Activated CD4-positive, alpha-beta T cell treated with anti-CD3 and anti-CD28 coated beads, Interleukin-2, amount 50 U/mL, for 4 hours (primary cell): Measurements from ENCODE around the gene ZFYVE9.
"Not testable (repeated sequence)": the region's sequence is repeated elsewhere in the genome, so short reads cannot be mapped to it uniquely, and the experiment has no call there.

Experiments
- DNase-seq, 2 experiments: peaks; one replicate each; pipeline ENCODE4 v3.0.0-alpha.2; 2020

The ZFYVE9 gene

DNA sequence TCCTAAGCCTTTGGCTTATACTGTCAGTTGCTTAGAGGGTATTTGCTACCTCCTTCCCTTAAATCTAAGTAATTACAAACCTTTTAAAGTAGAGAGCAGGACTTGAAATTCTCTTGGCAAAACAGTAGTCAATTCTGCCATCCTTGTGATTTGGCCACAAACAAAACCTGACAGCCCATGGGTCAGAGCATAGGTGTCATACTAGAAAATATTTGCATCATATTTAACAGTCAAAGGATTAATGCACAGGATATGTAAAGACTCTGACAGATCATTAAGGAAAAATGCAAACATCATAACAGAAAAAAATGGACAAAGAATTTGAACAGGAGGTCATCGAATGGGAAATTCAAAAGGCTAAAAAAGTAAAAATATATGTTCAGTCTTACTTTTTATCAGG lies 50.5 kb downstream of the ZFYVE9 start:
- no peak for DNase-seq

DNA sequence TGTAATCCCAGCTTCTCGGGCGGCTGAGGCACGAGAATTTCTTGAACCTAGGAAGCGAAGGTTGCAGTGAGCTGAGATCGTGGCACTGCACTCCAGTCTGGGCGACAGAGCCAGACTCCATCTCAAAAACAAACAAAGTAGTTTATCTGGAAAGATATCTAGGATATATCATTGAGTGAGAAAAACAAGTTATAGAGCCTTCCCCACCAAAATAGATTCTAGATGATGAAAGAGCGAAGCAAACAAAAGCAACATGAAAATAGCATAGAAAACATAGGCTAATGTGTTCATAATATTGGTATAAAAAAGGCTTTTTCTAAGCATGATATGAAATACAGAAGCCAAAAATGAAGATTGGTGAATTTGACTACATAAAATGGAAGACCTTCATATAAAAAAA lies 52.1 kb downstream of the ZFYVE9 start:
- no peak for DNase-seq

DNA sequence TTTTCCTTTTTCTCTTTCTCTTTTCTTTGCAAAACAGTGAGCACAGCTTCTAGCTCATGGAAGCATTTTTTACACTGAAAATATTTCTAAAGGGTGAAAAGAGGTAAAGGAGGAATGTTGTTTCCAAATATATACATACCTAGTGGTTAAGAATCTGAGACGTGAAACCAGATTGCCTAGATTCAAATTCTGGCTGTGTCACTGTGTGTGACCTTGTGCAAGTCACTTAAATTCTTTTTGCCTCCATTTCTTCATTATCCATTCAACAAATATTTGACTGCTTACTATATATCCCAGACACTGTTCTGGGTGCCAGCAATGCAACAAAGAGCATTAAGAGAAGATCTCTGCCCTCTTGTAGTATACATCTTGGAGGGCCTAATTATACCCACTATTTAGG lies 53.3 kb downstream of the ZFYVE9 start:
- no peak for DNase-seq

DNA sequence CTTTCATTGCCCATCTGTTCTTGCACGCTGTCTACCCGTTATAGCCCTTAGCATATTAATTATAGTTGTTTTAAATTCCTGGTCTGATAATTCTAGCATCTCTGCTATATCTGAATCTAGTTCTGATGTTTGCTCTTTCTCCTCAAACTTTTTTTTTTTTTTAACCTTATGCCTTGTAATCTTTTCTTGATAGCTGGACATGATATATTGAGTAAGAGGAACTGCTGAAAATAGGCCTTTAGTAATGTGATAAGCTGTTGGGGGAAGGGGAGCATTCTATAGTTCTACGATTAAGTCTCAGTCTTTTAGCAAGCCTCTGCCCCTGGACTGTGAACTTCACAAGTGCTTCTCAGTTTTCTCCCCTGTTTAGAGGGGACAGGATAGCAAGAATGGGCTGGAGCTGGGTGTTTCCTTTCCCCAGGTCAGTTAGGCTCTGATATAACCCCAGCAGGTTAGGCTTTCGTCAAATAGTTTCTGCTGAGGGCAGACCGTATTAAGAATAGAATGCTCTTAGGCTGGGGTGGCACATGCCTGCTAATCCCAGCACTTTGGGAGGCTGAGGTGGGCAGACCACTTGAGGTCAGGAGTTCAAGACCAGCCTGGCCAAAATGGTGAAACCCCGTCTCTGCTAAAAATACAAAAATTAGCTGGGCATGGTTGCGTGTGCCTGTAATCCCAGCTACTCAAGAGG lies 62.2 kb downstream of the ZFYVE9 start:
- DNase-seq: no peak

DNA sequence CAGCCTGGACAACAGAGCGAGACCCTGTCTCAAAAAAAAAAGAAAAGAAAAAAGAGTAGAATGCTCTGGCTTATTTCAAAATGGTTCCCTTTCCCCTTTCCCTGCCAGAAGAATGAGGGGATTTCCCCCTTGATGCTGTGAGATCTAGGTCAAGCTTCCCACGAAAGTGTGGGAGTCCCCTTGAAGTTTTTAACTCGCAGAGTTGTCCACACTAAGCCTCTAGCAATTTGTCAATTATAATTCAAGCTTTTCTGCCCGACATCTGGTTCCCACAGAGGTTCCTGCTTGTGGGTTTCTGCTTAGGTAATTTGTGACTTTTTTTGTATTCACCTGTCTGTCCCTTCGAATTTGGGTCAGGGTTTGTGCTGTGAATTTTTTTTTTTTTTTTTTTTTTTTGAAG lies 62.8 kb downstream of the ZFYVE9 start:
- DNase-seq: no peak

DNA sequence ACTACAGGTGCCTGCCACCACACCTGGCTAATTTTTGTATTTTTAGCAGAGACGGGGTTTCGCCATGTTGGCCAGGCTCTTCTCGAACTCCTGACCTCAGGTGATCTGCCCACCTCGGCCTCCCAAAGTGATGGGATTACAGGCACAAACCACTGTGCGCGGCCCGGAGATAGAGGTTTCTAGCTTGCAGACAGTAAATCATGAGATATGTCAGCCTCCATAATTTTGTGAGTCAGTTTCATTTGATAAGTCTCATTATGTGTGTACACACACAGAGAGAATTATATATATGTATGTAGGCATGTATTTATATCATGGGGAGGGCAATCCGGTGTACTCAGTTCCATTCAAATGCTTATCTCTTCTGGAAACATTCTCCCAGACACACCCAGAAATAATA lies 64.8 kb downstream of the ZFYVE9 start:
- not testable (repeated sequence) for DNase-seq

DNA sequence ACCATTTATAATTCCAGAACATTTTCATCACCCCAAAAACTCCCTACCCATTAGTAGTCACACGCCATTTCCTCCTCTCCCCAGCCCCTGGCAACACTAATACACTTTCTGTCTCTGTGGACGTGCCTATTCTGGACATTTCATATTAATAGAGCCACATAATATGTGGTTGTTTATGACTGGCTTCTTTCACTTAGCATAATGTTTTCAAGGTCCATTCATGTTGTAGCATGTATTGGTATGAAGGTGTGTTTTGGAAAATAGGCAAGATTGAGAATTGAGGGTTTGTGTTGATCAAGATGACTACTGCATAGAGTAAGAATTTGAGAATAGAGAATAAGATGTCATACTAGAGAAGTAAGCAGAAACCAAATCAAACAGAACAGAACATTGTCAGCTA lies 67.5 kb downstream of the ZFYVE9 start:
- no peak for DNase-seq

DNA sequence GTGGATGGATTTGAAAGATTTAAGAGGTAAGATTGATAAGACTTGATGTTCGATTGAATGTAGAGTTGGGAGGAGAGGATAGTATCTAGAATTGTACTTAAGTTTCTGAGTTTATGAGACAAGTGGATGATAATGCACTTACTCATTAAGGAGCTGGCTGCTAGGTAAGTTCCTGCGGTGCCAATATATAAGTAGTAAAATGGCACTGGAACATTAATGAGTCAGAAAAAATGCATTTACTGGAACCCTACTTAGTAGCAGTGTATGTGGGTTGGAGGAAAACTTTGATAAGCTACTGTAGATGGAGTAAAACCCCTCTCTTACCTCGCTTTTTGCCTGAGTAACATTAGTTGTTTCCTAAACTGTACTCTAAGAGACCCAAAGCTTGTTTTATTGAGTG lies 68.2 kb downstream of the ZFYVE9 start:
- no peak for DNase-seq

DNA sequence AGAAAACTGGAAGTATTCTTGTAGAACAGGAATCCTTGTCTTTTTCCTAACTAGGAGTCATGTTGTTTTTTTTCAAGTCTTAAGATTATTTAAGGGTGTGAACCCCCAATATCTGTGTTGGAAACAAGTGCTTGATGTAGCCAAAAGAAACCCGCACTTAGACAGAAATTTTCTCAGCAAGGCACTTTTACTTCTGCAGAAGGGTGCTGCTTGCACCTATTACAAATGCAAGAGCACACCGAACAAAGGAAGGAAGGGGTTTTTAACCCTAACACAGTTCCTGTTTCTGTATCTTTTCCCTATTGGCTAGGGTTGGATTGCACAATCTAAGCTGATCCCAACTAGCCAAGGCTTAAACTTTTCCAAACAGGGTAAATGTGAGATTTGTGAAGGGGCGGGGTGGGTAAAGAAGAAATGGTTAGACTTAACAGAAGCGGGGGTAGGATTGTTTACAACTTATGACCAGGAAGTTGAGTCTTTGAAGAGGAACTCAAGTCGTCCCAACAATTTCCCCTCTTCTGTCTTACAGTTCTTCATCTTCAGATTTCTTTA lies 75.1 kb downstream of the ZFYVE9 start:
- no peak for DNase-seq

DNA sequence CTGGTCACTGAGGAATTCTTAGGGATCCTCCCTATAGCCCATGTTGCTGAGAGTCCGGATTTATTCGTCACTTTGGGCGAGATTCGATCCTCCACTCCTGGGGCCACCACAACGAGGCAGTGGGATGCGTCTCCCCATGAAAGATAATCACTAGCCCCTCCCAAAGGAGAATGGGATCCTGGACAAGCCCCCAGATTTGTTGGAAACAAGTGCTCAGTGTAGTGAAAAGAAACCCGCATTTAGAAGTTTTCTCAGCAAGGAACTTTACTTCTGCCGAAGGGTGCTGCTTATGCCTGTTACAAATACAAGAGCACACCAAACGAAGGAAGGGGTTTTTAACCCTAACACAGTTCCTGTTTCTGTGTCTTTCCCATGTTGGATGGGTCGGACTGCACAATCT lies 83.3 kb downstream of the ZFYVE9 start:
- no peak for DNase-seq

DNA sequence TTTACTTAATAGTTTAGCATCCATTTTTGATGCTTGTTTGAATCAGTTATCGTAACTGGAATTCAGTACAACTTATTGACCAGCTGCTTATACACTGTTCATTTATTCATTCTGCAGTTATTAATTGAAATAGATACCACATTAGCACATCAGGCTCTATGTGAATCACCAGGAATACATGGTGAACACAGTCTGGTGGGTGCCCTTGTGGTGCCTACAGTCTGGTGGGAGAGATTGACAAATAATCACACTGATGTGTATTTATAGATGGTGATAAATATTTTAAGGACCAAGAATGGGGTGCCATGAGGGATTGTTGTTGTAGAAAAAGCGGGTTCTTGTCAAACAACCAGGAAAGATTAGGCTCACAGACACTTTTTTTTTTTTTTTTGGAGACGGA lies 87.6 kb downstream of the ZFYVE9 start:
- no peak for DNase-seq

DNA sequence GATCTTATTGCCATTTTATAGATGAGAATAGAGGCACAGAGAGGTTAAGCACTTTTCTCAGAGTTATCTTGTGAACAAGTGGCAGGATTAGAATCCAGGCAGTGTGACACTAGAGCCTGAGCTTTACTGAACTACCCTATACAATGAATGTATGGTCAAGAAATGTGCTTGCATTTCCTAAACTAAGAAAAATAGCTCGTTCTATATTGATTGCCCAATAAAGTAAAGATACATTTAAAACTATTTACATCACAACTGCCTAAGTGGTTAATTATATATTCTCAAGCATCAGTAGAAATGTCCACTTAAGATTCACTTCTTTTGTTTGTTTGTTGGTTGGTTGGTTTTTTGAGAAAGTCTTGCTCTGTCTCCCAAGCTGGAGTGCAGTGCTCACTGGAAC lies 91.6 kb downstream of the ZFYVE9 start:
- DNase-seq: no peak

DNA sequence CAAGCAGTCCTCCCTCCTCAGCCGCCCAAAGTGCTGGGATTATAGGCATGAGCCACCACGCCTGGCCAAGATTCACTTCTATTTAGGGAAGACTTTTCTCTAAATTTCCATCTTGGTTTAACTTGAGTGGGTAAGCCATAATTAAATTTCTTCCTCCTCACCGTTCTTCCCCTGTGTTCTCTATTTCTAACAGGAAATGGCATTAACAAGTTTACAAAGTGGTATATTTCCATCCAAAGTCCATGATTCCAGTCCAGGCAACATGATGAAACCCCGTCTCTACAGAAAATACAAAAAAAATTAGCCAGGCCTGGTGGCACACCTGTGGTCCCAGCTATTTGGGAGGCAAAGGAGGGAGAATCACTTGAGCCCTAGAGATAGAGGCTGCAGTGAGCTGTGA lies 92.1 kb downstream of the ZFYVE9 start:
- no peak for DNase-seq

DNA sequence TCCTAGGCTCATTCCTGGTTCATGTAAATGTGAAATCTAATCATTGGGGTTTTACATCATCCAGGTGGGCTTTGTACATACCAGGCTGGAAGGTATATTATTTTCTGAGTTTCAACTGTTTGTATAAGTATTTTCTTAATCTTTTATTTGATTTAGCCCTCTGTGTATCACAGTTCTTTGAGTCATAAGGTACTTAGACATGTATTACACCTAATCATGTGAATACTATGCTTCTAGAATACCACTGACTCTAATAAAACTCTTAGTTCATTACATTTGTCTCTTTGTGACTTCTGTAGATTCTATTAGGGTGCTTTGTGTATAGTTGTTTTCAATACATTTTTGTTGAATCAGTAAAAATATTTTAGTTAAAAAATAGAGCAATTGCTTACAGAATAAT lies 92.8 kb downstream of the ZFYVE9 start:
- no peak for DNase-seq

DNA sequence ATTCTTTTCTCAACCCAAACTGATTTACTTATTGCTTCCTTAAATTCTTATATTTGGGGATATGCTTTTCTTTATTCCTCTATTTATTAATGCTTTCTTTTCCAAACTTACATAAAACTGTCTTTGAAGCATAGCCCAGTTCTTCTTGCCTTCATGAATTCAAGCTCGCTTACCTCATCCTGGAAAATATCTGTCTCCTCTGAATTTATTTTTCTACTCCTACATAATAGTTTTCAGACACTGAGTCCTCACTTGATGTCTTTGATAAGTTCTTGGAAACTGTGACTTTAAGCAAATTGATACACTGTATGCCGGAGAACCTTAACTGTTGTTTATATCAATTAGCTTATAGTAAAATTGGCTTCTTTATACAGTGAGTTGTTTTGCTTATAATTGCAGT lies 93.8 kb downstream of the ZFYVE9 start:
- DNase-seq: no peak

DNA sequence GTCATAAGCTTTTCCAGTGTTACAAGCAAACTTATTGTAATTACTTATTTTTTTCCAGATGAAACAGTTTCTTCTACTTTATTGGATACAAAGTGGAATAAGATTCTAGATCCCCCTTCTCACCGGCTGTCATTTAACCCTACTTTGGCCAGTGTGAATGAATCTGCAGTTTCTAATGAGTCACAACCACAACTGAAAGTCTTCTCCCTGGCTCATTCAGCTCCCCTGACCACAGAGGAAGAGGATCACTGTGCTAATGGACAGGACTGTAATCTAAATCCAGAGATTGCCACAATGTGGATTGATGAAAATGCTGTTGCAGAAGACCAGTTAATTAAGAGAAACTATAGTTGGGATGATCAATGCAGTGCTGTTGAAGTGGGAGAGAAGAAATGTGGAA lies 95.5 kb downstream of the ZFYVE9 start:
- no peak for DNase-seq

DNA sequence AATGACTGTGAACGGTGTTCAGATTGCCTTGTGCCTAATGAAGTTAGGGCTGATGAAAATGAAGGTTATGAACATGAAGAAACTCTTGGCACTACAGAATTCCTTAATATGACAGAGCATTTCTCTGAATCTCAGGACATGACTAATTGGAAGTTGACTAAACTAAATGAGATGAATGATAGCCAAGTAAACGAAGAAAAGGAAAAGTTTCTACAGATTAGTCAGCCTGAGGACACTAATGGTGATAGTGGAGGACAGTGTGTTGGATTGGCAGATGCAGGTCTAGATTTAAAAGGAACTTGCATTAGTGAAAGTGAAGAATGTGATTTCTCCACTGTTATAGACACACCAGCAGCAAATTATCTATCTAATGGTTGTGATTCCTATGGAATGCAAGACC lies 96.6 kb downstream of the ZFYVE9 start:
- DNase-seq: no peak

DNA sequence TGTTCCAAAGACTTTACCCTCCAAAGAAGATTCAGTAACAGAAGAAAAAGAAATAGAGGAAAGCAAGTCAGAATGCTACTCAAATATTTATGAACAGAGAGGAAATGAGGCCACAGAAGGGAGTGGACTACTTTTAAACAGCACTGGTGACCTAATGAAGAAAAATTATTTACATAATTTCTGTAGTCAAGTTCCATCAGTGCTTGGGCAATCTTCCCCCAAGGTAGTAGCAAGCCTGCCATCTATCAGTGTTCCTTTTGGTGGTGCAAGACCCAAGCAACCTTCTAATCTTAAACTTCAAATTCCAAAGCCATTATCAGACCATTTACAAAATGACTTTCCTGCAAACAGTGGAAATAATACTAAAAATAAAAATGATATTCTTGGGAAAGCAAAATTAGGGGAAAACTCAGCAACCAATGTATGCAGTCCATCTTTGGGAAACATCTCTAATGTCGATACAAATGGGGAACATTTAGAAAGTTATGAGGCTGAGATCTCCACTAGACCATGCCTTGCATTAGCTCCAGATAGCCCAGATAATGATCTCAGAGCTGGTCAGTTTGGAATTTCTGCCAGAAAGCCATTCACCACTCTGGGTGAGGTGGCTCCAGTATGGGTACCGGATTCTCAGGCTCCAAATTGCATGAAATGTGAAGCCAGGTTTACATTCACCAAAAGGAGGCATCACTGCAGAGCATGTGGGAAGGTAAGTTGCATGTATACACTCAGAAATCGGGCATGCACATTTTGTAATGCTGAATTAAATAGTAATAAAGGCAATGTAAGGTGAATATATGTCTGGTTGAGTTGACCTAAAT lies 97.2 kb downstream of the ZFYVE9 start:
- DNase-seq: no peak

DNA sequence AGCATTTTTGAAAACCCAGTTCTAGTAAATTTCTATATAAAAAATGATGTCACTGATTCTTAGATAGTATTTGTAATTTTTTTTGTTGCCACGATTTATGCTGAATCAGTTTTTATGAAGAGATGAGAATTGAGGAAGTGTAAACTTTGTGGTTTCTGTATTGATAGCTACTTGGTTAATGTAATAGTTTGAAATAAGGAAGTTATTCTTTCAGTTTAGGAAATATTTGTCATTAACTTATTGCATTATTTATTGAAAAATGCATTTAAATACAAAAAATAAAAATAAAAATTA lies 97.8 kb downstream of the ZFYVE9 start:
- no peak for DNase-seq

DNA sequence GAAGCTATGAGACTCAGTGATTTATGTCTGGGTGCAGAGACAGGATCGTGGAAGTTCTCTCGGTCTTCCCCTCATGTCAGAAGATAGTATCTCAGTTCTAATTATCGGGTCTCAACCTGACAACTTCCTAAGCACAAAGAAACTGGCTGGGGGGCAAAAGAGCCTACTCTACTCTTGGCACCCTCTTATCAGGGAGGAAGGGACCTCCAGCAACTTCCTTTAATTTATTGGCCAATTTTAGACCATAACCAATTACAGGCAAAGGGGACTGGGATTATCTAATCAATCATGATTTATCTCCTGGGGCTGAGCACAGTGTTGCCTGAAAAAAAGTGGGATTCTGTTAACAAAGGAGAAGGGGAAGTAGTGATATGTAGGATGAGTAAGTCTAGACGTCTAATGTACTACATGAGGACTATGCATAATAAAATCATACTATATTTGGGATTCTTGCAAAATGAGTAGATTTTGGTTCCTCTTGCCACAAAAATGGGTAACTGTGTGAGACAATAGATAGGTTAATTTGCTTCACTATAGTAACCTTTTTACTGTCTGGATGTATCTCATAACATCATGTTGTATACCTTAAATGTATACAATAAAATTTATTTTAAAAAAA lies 98.8 kb downstream of the ZFYVE9 start:
- DNase-seq: no peak

DNA sequence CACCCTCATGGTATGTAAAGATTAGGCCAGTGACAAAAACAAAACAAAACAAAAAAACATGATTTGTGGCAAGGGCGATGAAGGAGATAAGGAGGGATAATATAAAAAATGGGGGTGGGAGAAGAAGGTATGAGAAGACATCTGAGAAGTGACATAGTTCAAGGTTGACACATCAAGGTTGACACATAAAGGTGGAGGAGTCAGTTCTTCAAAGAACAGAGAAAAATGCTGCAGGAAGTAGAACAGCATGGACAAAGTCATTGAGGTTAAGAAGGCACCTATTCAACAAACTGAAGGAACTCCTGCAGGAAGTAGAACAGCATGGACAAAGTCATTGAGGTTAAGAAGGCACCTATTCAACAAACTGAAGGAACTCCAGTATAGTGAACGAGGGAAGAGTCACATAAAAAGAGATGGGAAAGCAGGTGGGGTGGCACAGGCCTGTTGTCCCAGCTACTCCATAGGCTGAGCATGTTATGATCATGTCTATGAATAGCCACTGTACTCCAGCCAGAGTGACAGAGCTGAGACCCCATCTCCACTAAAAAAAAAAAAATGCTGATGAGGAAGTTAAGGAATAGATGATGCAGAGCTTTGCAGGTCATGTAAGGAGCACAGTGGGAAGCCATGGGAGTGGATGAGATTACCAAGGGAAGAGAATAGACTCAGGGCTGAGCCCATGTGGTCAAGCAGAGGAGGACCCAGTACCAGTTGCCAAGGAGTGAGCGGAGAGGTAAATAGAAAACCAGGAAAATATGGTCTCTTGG lies 101.5 kb downstream of the ZFYVE9 start:
- no peak for DNase-seq

DNA sequence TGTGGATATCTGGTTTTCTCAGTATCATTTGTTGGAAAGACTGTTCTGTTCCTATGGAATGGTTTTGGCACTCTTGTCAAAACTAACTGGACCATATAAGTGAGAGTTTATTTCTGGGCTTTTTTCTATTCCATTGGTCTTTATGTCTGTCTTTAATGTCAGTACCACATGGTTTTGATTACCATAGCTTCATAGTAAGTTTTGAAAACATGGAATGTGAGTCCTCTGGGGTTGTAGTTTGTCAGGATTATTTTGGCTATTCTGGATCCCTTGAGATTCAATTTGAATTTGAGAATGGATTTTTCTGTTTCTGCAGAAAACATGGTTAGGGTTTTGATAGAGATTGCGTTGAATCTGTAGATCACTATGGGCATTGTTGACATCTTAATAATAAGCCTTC lies 107.9 kb downstream of the ZFYVE9 start:
- DNase-seq: no peak

DNA sequence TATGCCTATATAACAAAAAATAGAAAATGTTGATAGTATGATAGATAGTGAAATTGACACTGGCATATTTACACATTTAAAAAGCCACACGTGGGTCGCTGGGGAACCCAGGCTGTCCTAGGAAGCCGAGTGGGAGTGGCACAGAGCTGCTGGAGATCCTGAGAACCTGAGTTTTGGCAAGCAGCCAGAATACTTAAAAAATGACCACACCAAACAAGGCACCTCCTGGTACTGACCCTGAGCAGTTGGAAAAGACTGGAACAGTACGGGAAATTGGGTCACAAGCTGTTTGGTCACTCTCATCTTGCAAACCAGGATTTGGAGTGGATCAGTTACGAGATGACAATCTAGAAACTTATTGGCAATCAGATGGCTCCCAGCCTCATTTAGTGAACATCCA lies 111.5 kb downstream of the ZFYVE9 start:
- DNase-seq: no peak
